GM21825 (cell line): ENCODE measurements around the gene HASPIN.

ENCODE experiments used
- ATAC-seq: cut with Tn5 transposase; IDR thresholded peaks from one replicate; pipeline ENCODE4 v1.9.1; 2021; ENCODE audit warnings: mild to moderate bottlenecking, moderate library complexity; ENCODE audit not compliant: unreplicated experiment

Gene HASPIN

DNA sequence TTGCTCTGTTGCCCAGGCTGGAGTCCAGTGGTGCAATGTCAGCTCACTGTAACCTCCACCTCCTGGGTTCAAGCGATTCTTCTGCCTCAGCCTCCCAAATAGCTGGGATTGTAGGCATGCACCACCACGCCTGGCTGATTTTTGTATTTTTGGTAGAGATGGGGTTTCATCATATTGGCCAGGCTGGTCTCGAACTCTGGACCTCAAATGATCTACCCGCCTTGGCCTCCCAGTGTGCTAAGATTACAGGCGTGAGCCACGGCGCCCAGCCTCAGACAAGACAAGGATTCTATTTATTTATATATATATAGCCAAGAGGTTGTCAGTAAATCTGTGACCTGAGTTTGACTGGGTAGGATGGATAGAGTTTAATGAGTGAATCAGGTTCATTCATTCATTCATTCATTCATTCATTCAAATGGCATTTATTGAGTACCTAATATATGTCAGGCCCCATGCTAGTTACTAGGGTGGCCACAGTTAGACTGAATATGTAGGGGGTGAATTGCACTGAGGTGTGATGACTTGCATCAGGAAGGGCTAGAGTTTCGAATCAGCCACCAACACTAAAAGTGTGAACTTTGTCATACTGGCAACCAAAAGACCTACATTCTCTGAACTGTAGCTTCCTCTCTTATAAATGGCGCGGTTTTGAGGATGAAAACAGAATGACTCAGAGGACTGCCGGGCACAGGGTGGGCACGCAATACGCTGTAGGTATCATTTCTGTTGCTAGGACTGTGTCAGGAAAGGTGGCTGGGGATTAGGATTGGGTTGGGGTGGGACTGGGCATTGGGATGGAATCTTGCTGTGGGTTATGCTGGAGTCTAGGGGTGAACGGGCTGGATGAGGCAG is 39.4 kb downstream of the HASPIN start:
- no peak for ATAC-seq

DNA sequence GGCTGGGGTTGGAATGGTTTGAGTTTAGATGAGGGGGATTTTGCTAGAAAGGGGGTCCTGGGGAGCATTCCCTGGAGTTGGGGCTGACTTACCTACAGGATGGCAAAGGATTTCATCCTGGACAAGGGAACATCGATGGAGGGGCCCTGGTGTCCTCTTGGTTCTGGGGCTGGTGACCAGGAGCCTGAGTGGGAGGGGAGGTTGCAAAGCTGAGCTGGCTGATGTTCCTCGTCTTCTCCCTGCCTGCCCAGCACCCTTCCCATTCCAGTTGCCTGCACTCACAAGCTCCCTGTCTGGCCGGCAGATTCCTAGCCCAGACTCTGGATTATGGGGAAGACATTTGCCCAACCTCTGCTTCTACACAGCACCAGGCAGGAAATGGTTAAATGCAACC is 40.1 kb downstream of the HASPIN start:
- ATAC-seq, result no peak

DNA sequence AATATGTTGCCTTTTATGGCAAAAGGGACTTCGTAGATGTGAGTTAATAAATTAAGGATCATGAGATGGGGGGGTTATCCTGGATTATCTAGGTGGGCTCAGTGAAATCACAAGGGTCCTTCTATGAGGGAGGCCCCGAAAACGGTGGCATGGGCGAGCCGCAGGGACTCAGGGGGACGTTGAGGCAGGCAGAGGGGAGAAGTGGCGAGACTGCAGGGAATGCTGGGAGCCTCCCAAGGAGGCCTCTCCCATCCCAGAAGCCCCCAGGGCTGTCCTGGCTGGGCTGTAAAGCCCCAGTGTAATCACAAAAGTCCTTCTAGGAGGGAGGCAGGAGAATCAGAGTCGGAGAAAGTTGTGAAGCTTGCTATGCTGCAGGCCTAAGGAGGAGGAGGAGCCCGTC is 42.3 kb downstream of the HASPIN start:
- no peak for ATAC-seq

DNA sequence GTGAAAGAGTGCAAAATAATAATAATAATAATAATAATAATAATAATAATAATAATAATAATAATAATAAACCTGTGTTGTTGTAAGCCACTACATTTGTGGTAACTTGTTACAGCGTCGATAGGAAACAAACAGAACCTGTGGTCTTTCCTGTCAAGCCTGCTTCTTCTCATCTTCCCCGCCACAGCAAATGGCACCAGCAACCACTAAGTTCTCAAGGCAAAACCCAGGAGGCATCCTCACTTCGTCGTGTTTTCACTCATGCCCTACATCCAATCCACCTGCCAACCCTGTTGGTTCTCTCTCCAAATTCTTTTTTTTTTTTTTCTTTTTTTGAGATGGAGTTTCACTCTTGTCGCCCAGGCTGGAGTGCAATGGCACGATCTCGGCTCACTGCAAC is 43.1 kb downstream of the HASPIN start:
- ATAC-seq, result no peak

DNA sequence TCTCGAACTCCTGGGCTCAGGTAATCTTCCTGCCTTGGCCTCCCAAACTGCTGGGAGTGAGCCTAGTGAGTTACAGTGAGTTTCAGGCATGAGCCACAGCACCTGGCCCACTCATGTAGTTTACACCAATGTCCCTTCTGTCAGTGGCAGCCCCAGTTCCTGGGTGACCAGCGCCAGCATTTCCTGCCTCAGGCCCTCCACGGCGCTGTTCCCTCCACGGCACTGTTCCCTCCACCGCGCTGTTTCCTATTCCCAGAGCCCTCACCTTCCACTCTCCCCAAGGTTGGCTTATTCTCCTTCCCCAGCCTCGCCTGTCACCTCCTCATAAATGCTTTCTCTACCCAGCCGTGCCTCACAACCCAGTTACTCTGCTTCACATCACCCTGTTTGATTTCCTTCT is 44.6 kb downstream of the HASPIN start:
- ATAC-seq, result no peak

DNA sequence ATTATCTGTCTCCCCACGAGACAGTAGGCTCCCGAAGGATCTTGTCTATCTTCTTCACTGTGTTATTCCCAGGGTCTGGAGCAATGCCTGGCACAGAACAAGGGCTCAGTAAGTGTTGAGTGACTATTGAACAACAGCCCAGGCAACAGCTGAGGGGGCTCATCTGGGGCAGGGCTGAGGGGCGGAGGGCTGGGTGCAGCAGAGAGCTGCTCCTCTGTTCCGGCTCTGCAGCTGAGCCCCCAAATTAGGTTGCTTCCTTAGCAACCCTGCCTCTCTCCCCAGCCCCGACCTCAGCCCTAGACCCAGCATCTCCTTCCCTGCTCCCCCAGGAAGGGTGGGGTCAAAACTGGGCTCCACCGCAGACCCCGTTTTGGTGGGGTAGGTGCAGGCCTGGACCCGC is 45.1 kb downstream of the HASPIN start:
- no peak for ATAC-seq

DNA sequence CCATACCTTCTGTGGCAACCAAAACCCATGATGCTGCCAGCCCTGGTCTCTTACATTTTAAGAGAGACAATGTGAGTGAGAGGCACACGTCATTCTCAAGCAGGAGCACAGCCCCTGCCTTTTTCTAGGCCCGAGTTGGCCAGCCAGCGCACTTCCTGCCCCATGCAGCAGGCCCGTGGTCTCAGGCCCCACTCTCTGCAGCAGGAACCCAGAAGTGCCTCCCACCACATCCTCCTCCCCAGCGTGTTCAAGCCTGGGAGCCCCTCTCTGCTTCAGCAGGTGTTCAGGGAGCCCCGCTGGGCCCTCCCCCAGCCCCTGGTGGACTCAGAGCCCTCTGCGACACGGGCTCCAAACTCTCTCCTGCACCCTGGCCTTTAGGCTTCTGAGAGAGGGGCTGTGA is 46.8 kb downstream of the HASPIN start:
- ATAC-seq, result no peak

DNA sequence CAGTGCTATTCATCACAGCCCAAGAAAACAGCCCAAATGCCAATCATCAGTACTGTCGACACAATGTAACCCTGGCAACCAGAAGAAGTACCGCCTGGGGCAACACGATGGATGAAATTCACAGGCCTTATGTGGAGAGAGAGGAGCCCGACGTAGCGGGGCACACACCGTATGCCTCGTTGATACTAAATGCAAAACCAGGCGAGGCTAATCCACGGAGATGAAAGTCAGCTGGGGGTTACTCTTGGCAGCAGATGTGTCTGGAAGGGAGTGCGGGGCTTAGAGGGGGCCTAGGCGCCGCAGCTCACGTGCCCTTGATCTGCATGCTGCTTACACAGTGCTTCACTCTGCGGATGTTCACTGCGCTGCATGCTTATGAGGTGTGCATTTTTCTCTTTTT is 47.4 kb downstream of the HASPIN start:
- no peak for ATAC-seq

DNA sequence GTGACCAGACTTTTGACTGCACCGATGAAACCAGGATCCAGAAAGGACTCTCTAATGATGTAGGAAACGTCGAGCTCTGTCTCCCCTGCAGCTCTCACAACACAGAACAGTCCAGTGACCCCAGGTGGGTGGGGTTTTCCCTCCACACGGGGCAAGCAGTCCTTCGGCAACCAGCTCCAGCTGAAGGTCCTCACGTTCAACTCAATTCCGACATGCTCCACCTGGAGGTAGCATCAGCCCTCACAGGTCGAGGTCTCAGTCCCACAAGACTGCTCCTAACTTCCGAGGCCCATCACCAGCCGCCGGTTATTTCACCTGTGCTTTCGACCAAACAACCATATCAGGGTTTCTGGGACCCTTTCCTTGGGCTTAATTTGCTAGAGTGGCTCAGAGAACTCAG is 49.1 kb downstream of the HASPIN start:
- ATAC-seq, result no peak

DNA sequence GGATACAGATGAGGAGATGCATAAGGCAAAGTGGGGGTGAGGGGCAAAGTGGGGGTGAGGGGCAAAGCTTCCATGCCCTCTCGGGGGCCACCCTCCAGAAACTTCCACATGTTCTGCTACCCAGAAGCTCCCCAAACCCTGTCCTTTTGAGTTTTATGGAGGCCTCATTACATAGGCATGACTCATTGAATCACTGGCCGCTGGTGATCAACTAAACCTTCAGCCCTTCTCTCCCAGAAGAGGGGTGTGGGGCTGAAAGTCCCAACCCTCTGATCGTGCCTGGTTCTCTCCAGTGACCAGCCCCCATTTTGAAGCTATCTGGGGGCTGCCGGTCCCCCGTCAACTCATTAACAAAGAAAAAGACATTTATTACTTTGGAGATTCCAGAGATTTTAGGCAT is 49.8 kb downstream of the HASPIN start:
- no peak for ATAC-seq

DNA sequence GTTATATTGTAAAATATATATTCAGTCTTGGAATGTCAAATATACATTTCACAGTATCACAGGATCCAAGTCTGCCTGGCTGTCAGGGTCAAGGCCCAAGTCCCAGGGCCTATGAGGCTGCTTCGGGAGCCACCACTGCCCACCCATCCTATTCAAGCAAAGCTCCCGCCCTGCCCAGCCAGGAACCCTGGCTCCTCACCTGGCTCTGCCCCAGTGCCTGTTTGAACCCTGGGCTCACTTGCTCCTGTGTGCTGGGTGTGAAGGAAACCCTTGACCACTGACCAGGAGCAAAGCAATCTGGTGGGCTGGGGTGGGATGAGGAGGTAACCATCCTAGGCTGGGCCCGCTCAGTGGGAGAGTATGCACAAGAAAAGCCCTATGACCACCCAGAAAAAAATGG is 50.3 kb downstream of the HASPIN start:
- no peak for ATAC-seq
